ENCODE data around the gene TAF6L.

DNA sequence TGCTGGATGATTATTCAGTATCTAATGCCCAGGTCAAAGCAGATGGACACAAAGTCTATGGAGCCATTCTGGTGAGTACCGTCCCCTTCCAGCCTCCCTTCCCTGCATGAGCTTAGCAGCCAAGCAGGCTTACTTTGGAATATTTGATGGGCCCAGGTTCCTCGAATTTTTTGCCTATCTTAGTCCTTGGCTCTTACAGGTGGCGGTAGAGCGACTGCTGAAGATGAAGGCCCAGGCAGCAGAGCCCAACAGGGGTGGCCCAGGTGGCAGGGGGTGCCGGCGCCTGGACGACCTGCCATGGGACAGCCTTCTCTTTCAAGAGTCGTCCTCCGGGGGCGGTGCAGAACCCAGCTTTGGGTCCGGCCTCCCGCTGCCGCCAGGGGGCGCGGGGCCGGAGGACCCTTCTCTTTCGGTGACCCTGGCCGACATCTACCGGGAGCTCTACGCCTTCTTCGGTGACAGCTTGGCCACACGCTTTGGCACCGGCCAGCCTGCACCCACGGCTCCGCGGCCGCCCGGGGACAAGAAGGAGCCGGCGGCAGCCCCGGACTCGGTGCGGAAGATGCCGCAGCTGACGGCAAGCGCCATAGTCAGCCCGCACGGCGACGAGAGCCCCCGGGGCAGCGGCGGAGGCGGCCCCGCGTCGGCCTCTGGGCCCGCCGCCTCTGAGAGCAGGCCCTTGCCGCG is 15.3 kb downstream of the TAF6L start:
- TF ChIP-seq, protein P1, sequence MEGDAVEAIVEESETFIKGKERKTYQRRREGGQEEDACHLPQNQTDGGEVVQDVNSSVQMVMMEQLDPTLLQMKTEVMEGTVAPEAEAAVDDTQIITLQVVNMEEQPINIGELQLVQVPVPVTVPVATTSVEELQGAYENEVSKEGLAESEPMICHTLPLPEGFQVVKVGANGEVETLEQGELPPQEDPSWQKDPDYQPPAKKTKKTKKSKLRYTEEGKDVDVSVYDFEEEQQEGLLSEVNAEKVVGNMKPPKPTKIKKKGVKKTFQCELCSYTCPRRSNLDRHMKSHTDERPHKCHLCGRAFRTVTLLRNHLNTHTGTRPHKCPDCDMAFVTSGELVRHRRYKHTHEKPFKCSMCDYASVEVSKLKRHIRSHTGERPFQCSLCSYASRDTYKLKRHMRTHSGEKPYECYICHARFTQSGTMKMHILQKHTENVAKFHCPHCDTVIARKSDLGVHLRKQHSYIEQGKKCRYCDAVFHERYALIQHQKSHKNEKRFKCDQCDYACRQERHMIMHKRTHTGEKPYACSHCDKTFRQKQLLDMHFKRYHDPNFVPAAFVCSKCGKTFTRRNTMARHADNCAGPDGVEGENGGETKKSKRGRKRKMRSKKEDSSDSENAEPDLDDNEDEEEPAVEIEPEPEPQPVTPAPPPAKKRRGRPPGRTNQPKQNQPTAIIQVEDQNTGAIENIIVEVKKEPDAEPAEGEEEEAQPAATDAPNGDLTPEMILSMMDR (IDR thresholded peaks at IDR 0.05), result peak; percentile 93 to 99 (median 98)
- TF ChIP-seq EP300 (IDR thresholded peaks at IDR 0.05) (no peak), POLR2AphosphoS5 (IDR thresholded peaks at IDR 0.05) (peak; percentile 24 to 37)

Measured in upper lobe of left lung (tissue), 4 donors.